HG02759 (cell line): Measurements from ENCODE around the gene ZNF492.

Experiments used
- ATAC-seq: cut with Tn5 transposase; IDR thresholded peaks from one replicate; pipeline ENCODE4 v1.9.1; 2021; ENCODE audit warnings: mild to moderate bottlenecking, moderate library complexity; ENCODE audit not compliant: unreplicated experiment

Gene ZNF492

DNA sequence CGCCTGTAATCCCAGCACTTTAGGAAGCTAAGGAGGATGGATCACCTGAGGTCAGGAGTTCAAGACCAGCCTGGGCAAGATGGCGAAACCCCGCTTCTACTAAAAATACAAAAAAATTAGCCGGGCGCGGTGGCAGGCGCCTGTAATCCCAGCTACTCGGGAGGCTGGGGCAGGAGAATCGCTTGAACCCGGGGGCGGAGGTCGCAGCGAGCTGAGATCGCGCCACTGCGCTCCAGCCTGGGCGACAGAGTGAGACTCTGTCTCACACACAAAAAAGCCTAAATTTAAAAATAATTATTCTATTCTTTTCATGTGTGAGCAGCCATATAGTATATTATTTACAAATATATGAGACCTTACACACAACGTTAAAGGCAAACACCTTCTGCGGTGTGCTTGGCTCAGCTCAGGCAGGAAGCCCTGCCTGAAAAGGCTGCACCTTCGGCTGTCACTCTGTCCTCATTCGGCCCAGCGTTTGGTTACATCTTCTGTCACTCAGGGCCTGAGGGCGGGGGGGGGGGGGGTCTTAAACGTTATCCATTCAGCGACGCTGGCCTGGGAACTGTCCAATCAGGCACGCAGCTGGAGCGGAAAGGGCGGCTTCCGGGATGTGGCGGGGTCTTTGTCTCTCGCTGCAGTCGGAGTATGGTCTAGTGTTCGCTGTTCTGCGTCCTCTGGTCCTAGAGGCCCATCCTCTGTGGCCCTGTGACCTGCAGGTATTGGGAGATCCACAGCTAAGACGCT, at the start of gene ZNF492:
ZNF492 (plus strand) TSS at position 619 of the 744 bp plus-strand sequence. CDS start 19,076 bp downstream, outside the sequence.
- peak; percentile 80 for ATAC-seq

DNA sequence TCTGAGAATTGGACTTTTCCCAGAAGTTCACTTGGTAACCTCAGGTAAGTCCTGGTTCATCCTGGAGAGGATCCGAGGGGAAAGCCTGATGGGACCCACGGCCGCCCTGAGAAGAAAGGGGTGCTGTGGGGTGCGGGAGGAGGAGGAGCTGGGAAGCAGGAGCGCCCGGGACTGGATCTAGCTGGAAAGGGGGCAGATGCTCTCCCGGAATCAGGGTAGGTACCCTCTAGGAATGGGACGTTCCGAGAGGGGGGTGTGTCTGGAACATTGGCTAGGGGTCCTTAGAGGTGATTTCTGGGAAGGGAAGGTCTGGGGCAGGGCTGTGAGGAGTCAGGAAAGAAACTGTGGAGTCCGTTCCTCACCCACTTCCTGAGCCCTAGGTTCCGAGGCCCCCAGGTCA, 38.7 kb upstream of the ZNF492 start:
- no peak for ATAC-seq

DNA sequence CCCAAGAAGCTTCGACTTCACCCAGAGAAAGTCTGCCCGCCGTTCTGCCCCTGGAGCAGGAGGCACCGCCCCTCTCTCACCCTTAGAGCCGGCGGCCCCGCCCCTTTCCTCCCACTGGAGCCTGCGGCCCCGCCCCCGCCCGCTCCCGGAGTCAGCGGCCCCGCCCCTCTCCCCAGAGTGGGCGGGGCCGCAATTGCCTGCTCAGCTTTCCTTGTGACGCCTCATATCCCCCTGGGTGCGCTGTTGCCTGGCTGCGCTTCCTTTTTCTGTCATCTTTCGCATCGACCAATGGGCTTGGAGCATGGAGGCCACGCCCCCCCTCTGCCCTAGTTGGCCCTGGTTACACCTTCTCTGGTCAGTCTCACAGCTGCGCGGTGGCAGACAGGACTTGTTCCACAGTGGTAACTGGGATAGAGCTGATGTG, 38.2 kb upstream of the ZNF492 start:
- ATAC-seq: no peak

DNA sequence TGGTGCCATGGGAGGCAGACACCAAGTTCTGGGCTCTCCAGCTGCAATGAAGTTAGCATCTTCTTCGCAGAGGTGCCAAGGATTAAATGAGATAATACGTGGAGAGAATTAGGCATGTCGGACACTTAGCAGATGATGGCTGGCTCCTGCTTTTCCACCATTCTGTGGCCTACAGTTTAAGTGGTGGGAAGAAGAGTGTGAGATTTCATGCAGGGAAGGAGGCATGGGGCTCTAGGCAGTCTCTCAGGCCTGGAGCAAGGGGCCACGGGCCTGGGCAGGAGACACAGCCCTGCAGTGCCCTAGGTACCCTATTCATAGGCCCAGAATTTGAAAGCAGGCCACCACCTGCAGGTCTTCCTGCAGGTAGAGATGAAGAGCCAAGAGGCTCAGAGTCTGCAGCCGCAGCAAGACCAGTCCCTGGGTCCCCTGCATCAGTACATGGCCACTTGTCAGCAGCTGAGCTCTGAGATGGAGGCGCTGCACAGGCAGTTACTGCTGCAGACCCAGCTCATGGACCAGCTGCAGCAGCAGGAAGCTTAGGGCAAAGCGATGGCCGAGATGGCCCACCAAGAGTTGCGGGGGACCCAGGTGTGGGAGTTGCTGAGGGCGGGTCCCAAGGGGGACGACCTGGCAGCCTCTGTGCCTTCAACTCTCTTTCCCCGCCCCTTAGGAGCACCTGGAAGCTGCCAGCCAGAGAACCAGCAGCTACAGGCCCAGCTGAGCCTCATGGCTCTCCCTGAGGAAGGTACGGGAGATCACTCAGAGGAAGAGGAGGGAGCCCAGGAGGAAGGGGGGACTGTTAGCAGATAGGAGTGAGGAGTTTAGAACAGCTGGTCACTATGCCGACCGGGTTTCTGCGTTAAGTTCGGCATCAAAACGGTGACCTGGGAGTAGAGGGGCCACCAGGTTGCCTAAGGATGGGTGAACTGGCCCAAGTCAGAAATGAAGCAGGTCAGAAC, 33.2 kb upstream of the ZNF492 start:
- no peak for ATAC-seq

DNA sequence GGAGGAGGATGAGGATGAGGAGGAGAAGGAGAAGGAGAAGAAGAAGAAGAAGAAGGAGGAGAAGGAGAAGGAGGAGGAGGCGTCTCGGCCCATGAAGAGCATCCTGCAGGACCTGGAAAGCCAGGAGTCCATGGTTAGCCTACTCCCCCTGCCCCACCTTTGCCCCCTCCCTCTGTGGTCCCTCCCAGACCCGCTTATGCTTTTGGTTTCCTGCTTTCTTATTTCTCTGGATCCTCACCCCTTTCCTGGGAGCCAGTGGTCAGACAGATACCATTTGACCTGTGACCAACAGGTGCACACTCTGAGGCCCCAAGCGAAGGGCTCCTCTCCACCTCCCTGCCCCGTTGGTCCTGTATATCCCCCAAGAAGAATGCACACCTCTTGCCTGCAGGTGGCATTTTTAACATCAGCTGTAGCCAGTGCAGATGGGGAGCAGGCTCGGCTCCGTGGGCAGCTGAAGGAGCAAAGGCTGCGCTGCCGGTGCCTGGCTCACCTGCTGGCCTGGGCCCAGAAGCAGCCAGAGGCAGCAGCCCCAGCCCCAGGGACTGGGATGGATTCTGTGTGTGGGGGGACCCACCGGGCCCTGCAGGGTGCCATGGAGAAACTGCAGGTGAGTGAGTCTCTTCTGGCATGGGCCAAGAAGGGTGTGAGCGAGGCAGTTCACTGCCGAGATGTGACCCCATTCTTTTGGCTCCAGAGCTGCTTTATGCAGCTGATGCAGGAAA, 32.1 kb upstream of the ZNF492 start:
- no peak for ATAC-seq

DNA sequence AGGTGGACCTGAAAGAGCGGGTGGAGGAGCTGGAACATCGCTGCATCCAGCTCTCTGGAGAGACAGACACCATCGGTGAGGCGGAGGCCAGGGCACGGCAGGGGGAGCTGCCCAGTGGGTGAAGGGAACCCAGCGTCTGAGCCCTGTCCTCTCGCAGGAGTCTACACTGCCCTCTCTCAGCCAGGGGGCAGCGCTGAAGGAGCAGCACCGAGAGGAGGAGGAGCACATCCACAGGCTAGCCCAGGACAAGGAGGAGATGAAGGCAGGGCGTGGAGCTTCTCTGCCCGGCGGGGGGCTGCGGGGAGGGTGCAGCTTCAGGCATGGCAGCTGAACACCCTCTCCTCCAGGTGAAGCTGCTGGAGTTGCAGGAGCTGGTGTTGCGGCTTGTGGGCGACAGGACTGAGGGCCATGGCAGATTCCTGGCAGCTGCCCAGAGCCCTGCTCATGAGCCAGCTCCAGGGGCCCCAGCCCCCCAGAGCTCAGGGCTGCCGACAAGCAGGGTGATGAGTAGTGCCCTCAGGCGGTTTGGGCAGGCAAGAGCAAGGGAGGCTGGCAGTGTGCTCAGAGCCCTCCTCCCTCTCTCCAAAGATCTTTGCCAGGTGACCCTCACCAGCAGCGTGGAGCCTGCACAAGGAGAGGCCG, 31.4 kb upstream of the ZNF492 start:
- no peak for ATAC-seq

DNA sequence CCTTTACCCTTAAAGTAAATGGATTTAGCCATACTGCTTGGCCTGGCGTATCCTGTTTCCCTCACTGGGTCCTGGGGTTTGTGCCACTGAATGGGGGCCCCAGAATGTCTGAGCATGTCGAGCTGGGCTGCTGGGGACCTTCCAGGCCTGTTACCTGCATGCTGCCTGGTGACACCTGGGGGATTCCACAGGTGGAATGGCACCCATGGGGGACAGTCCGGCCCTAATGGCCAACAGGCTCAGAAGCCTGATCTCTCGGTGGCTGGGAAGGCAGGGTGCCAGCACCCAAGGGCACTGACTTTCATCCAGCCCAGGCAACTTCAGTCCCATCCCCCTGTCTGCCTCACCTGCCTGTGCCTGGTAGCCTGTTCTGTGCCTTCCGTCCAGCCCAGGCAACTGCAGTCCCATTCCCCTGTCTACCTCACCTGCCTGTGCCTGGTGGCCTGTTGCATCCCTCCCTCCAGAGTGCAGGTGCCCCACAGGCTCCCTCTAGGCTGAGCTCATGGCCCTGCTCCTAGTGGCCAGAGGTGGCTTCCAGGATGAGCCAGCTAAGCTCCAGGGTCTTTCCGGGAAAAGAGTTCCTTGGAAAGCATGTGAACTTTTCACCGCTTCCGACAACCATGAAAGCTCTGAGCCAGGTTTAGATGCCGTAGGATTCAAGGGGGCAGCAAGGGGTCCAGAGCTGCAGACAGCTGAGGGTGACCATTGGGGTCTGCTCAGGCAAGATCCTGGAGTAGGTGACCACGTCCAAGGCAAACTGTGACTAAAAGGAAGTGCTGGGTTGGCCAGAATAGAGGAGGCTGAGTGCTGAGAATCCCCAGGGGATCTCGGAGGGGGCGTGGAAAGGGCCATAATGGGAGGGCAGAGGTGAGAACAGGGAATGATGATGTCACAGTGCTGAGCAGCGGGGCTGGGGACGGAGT, 30.3 kb upstream of the ZNF492 start:
- ATAC-seq: no peak

DNA sequence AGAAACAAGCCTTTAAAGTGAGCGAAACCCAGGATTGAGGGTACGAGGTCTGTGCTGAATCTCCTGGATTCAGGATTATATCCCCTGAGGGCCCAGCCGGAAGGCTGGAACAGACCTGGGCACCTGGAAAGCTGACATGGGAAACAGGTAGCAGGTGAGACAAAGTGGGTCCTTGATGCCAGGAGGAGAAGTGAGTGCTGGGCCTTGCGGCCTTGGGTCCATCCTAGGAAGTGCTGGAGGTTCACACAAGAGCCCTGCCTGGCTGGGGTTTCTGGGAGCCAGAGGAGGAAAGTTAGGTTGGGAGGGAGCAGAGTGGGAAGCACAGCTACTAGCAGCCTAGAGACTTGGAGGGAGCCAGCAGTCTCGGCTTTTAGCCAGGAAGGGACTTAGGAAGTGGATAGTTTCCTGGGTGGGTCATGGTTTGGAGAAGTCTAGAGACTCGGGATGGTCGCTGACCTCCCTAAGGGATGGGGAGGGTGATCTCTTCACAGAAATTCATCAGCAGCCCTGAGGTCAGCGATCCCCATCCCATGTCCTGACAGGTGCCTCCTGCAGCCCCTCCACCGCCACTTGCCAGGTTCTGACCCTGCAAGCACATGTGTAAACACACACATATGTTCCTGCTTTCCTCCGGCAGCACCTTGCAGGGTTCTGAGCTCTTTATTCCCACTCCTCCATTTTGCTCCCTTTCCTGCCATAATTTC, 29.4 kb upstream of the ZNF492 start:
- ATAC-seq: no peak

DNA sequence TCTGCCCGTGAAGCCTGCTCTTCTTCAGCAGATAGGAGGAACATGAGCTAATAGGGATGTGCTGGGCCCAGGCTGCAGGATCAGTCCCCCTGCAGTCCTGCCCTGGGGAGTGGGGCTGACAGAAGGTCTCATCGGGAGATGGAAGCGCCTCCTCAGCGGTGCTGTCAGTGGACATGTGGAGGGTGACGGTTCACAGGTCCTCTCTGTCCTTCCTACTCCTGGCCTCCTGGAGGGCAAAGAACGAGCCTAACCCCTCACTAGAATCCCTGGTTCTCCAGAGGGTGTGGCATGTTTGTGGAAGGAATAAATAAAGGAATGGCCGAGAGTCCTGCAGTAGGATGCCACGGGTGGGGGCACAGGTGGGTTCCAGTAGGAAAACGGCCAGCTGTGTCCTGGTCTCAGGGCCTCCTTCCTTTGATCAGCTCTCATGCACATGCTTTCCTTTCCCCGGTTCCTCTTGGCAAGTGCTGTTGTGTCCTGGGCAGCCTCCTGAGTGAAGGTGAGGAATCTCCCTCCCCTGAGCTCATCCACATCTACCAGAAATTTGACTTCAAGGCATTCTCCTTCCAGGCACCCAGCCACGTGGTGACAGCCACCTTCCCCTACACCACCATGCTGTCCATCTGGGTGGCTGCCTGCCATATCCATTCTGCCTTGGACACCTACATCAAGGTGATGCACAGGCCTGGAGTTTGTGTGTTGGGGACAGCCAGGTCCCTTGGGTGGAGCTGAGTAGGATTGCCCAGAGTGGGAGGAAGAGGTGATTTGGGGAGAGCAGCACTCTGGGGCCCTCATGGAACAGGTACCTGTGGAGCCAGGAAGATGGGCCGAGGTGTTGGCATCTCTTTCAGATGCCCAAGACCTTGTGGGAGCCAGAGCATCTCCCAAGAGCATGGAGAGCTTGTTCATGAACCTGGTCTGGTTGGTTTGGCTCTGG, 28.6 kb upstream of the ZNF492 start:
- no peak for ATAC-seq

DNA sequence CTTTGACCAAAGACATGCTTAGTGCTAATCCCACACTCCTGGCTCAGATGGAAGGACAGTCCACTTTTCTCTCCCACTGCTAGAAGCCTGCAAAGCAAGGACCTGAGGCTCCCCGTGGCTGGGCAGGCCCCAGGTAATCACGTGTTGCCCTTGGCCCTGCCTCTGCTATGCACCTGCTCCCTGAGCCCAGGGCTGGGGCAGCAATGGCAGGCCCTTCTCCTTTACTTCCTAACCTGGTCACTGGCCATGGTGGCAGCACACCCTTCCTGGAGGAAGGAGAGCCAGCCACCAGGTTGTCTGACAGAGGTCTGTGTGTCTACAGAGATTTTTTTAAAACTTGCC, 27.9 kb upstream of the ZNF492 start:
- ATAC-seq: no peak

DNA sequence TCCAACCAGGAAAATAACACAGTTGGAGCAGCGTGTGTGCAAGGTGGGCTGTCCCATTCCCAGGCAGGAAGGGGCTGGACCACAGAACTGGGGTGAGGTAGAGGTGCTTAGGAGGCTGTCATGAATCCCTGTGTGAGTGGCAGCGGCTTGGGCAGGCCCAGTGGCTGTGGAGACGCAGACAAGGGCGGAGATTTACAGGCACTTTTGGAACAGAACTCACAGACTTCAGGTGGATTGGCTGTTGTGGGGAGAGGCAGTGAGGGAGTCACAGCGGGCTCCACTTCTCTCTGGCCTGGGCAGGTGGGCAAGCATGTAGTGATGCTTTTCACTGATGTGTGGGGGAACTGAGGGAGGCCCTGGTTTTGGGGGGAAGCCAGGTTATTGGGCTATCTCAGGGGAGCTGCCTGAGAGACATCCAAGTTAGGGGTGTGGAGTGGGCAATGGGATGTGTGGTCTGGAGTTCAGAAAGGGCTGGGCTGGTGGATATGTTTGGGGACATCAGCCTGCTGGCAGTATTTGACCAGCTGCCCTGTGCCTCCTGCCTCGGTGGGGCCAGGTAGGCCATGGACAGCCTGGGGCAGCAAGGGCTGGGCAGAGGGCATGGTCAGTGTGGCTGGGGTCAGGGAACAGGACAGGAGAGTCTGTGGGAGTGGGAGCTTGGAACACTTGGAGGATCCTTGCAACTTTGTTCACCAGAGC, 27.0 kb upstream of the ZNF492 start:
- no peak for ATAC-seq

DNA sequence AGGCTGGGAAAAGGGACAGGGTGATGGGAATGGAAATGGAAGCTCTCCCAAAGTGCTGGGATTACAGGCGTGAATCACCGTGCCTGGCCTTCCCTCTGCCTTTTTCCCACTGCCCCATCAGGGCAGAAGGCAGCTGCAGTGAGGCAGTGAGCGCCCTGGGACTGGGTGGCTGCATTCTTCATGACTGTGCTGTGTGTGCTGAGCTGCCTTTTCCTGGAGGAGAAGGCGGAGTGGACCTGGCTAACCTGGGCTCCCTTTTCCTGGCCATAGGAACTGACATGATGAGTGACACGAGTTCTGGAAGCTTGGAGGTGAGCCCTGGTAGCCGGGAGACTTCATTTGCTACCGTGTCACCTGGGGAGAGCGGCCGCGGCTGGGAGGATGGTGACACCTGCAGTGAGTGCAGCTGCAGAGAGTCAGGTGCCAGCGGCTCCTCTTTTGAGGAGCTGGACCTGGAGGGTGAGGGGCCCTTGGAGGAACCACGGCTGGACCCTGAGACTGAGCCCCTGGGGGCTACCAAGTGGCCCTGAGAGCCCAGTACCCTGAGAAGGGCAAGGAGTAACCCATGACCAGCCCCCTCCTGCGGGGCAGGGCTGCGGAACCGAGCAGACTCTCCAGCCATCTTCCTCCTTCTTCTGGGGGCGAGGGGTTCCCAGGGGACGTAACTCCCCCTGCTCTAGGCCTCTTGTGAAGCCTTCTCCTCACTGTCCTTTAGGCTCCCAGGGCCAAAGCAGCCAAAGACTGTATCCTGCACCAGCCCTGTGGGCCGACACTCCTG, 26.3 kb upstream of the ZNF492 start:
- ATAC-seq: no peak

DNA sequence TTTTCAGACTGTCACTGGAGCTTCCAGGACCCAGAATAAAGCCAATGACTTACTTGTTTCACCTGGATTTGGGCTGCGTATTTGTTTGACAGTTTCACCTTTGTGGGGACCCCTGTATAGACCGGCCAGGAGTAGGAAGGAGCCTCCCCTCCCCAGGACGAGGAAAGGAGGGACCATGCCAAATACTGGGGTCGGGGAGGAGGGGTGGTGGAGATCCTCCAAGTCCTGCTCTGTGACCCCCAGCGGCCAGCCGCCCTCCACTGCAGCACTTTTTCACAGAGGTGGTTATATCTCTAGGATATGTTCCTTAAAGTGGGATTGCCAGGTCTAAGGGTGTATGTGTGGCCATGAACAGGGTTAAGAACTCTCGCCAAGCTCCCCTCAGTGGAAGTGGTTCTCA, 25.7 kb upstream of the ZNF492 start:
- ATAC-seq: no peak

DNA sequence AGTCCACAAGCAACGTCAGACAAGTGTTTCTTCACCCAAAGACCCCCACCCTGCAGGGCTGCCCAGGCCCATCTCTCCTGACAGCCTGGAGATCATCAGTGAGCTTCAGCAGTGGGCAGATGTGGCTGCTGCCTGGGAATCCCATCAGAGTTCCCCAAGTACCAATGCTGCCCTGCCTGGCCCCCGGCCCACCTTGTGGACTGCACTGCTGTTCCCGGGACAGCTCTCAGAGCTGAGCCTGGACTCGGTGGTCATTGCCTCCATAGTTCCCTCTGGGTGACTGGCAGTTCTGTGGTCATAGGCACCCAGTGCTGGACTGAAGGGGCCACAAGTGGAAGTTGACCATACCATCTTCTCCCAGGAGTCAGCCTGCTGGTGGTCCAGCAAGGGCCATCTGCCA, 24.5 kb upstream of the ZNF492 start:
- ATAC-seq: no peak

DNA sequence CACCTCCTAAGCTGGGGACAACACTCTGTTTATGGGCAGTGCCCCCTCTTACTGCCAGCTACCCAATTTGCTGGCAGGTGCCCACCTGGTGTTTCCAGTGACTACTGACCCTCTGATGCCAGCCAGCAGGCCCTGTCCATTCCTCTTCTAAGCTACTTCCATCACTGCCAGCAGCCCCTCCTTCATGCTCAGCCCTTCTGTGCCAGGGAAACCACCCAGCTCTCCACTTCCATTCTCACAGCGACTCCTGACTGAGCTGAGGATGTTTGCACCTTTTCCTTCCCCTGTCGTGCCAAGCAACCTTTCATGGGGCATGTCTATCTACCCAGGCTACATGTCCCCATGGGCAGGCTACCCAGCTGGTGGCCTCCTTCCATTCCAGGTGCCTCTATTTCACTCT, 24.0 kb upstream of the ZNF492 start:
- ATAC-seq: no peak

DNA sequence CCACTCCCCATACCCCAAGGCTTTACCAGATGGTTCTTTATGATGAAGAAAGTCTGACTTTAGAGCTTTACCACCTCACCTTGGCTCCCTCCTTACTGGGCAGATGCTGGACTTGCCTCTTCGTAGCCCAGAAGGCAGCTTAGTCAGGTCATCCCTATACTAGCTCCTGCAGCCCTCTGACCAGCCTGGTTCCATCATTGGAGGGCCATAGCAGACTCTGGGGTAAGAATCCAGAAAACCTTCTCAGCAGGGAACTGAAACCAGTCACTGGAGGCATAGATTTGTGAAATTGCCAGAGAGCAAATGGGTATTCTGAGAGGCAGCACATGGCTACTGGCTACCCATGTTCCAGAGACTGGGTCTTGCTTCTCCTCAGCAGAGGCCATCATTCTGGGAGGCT, 21.8 kb upstream of the ZNF492 start:
- no peak for ATAC-seq

DNA sequence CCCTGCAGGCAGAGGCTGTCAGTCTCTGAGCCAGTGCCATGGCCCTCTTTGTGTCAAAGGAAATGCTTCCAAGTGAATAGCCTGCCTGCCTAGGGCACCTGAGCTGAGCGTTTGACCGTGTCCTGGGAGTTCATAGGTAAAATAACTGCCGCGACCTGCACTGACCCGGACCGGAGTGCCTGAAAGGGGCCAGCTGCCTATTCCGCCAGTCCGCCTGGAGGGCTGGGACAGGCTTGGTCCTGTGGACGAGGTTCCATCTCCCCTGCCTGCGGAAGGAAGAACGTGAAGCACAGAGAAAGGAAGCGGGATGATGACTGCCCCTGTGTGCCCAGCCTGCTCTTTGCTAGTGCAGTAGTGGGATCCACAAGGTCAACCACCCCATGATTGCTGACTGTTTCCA, 17.5 kb upstream of the ZNF492 start:
- ATAC-seq: no peak
